ENCODE measurements around the gene HK1. TPM values are rescaled to one million over a fixed set of nuclear protein-coding genes. Genes with fewer than 3 reads are reported as not detected.

The HK1 gene
- total RNA-seq = 100 to 1,000 TPM; 194 to 310 (median 227) TPM
- 100 to 1,000 TPM in 1 of 2 donors, 10 to 100 TPM in 1; 83.0 to 284 TPM for polyA plus RNA-seq
- long read RNA-seq, donor 1, transcript HK1-202 (18 exons, 3,605 nt) = major isoform, 596 of 729 reads
- long read RNA-seq, donor 1, partial matches to known transcripts = 74 of 729 reads
- long read RNA-seq, donor 1, other reads (novel, unspliced or antisense) = 58 of 729 reads
- long read RNA-seq, donor 2, transcript HK1-202 (18 exons, 3,605 nt) = major isoform, 1,389 of 1,608 reads
- long read RNA-seq, donor 2, partial matches to known transcripts = 153 of 1,608 reads
- long read RNA-seq, donor 2, other reads (novel, unspliced or antisense) = 64 of 1,608 reads
- long read RNA-seq, donor 3, transcript HK1-202 (18 exons, 3,605 nt) = major isoform, 718 of 856 reads
- long read RNA-seq, donor 3, partial matches to known transcripts = 87 of 856 reads
- long read RNA-seq, donor 3, other reads (novel, unspliced or antisense) = 49 of 856 reads

DNA sequence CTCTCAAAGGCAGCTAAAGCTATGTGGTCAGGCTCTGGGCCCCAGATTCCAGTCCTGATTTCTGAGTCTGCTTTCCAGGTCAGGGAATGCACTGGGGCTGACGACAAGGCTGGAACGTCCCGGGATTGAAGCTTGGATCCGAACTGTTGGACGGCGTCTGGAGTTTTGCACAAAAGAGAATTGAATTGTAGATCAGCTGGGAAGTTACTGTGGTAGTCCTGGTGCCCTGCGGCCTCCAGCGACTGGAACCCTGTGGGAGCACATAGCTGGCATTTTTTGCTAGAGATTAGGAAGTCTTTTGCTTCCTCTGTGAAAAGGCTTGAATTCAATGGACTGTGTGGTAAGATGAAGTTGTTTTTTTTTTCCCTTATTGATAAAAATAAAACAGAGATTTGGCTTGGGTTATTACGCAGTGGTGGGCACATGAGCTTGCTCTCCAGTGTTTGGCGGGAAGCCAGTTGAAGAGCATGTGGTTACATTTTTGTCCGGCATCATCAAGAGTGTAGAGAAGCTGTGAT is at the start of gene HK1:
Gene HK1 (plus strand): TSS at position 51 of the 518 bp plus-strand sequence.
- ATAC-seq (peak in 3 of 4 donors; percentile 14 to 63 (median 24)), DNase-seq (peak in 3 of 5 donors; percentile 25 to 35 (median 27))
- peaks cover 0 to 26% (median 10%) of the 10 kb centered on the region in 12 donors for H3K4me1 ChIP-seq
- no peaks in the 10 kb centered on the region for H3K9me3 ChIP-seq
- no peaks in the 10 kb centered on the region for H3K36me3 ChIP-seq
- H3K27ac ChIP-seq = peak within 1 kb of the TSS in 6 of 12 donors; percentile 1 to 66 (median 16)
- 24 to 34% (median 26%) methylated on average over 11 of the region's 11 CpGs for WGBS, 4 donors
- no peak within 1 kb of the TSS for H3K4me3 ChIP-seq
- intact Hi-C loops (cut with DNase I) = no loop called here
- TF ChIP-seq CTCF (IDR thresholded peaks at IDR 0.05) (no peak), POLR2A (IDR thresholded peaks at IDR 0.05) (no peak)
- no peaks in the 10 kb centered on the region for H3K27me3 ChIP-seq

- ATAC-seq = no peak
- H3K27me3 ChIP-seq = no peaks in the 10 kb centered on the region
- intact Hi-C loops (cut with DNase I) = no loop called here
These were observed 48.7 kb upstream of the HK1 start for GRCh38 chr10:69229616-69229916.

GRCh38 chr10:69230128-69230527 is 48.2 kb upstream of the HK1 start:
- Histone ChIP-seq H3K27me3 (no peaks in the 10 kb centered on the region), H3K36me3 (no peaks in the 10 kb centered on the region), H3K27ac (peak overlapping the region in 1 of 12 donors; percentile 76), H3K9me3 (no peaks in the 10 kb centered on the region), H3K4me3 (no peak overlapping the region), H3K4me1 (peaks cover 0 to 25% (median 0%) of the 10 kb centered on the region in 12 donors)
- no peak for ATAC-seq
- TF ChIP-seq CTCF (IDR thresholded peaks at IDR 0.05) = no peak
- TF ChIP-seq POLR2A (IDR thresholded peaks at IDR 0.05) = no peak
- intact Hi-C loops (cut with DNase I) = loop anchor here in 6 of 10 donors (10.0 kb wide), 2 partner anchors 275 to 405 kb away; partner anchors contain the start of gene FAM241B (in 2 of the 6)
- WGBS, 4 donors = 58 to 78% (median 67%) methylated on average over 5 of the region's 5 CpGs
- DNase-seq = no peak

More at GRCh38 chr10:69229616-69229916, 48.7 kb upstream of the HK1 start:
- Histone ChIP-seq H3K9me3 (no peaks in the 10 kb centered on the region), H3K36me3 (no peaks in the 10 kb centered on the region), H3K4me1 (peaks cover 0 to 31% (median 0%) of the 10 kb centered on the region in 12 donors), H3K27ac (peak overlapping the region in 1 of 12 donors; percentile 76), H3K4me3 (peak overlapping the region in 1 of 12 donors; percentile 42)
- no peak for DNase-seq
- no peak for TF ChIP-seq CTCF (IDR thresholded peaks at IDR 0.05)
- no peak for TF ChIP-seq POLR2A (IDR thresholded peaks at IDR 0.05)
- WGBS, 4 donors = 69 to 76% (median 74%) methylated on average over 8 of the region's 8 CpGs

DNA sequence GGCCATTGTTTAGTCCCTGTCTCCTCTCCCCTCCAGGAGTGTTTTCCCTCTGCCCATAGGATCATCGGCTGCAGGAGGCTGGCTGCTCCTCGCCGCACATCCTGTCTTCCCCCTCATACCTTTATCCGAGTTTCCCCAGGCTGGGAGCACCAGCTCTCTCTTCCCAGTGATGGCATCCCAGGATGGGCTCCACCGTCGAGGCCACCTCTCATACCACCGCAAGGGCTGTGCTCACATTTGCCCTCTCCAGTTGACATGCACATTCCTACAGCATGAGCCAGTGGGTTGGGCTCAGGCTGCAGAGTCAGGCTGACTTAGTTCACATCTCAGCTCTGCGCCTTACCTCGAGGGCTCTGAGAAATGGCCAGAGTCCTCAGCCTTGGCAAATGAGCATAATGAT is 46.0 kb upstream of the HK1 start:
- H3K27me3 ChIP-seq = no peaks in the 10 kb centered on the region
- TF ChIP-seq CTCF (IDR thresholded peaks at IDR 0.05) (no peak), POLR2A (IDR thresholded peaks at IDR 0.05) (no peak)
- H3K9me3 ChIP-seq = no peaks in the 10 kb centered on the region
- no peak overlapping the region for H3K4me3 ChIP-seq
- peaks cover 0 to 19% (median 0%) of the 10 kb centered on the region in 12 donors for H3K4me1 ChIP-seq
- H3K27ac ChIP-seq = no peak overlapping the region
- intact Hi-C loops (cut with DNase I) = loop anchor here in 6 of 10 donors (10.0 kb wide), 2 partner anchors 273 to 403 kb away; partner anchors contain the start of gene FAM241B (in 2 of the 6)
- no peak for ATAC-seq
- DNase-seq = no peak
- H3K36me3 ChIP-seq = no peaks in the 10 kb centered on the region
- WGBS, 4 donors = 71 to 84% (median 76%) methylated on average over 9 of the region's 9 CpGs
